B cell (primary cell): Measurements from ENCODE around the gene ATG3. TPM values are rescaled to one million over a fixed set of nuclear protein-coding genes. Genes with fewer than 3 reads are reported as not detected.

Source experiments
- ATAC-seq: fragments of 200-7000 bp; cut with Tn5 transposase; one replicate; pipeline ENCODE4 v1.10.0; 2021; ENCODE audit warnings: low read depth, mild to moderate bottlenecking, moderate number of reproducible peaks, moderate library complexity
- CTCF ChIA-PET: fragments of 350-600 bp; sonication (Branson Sonifier 250); formaldehyde crosslinking; loops from one replicate; lab custom pipeline; 2021; ENCODE audit warnings: antibody characterized with exemption, inconsistent platforms; lab: Charles Lee
- POLR2A ChIA-PET: fragments of 350-600 bp; sonication (Branson Sonifier 250); formaldehyde crosslinking; loops from one replicate; lab custom pipeline; 2021; ENCODE audit warnings: antibody characterized with exemption; lab: Charles Lee
- DNase-seq: peaks from one replicate; pipeline ENCODE4 v3.0.0; 2013
- H2AFZ ChIP-seq: 2 replicates; pipeline ENCODE4 v1.6.1; 2012; ENCODE audit warnings: mild to moderate bottlenecking, low read depth, low read length; ENCODE audit not compliant: insufficient read depth, poor library complexity, severe bottlenecking
- H3K27ac ChIP-seq, 2 donors: 1 replicate in 1 of 2; 2 replicates in 1 of 2; pipeline ENCODE4 v1.5.1; 2012 to 2013; ENCODE audit warnings: low read length in 2 of 2, mild to moderate bottlenecking in 2 of 2, moderate library complexity in 1 of 2
- H3K27me3 ChIP-seq, 4 experiments: fragments of 200-600 bp in 1 of 4; sonication (generic) in 1 of 4; replicated peaks in 1 of 4; 1 replicate in 2 of 4; 2 replicates in 2 of 4; pipeline versions ENCODE4 v1.6.1 to v1.7.0; 2013 to 2016; ENCODE audit warnings: low read length in 3 of 4, mild to moderate bottlenecking in 2 of 4, mixed read lengths in 1 of 4, moderate library complexity in 1 of 4; ENCODE audit not compliant: insufficient read depth in 4 of 4, control insufficient read depth in 3 of 4; ENCODE audit errors: control extremely low read depth in 1 of 4
- H3K36me3 ChIP-seq, 2 experiments: replicated peaks in 1 of 2; 1 replicate in 1 of 2; 2 replicates in 1 of 2; pipeline versions ENCODE4 v1.6.1 to v1.7.1; 2013; ENCODE audit warnings: low read length in 1 of 2; ENCODE audit not compliant: insufficient read depth in 2 of 2, control insufficient read depth in 1 of 2; ENCODE audit errors: control extremely low read depth in 1 of 2, extremely low read depth in 1 of 2
- H3K4me1 ChIP-seq, 2 donors: fragments of 200-600 bp in 1 of 2; sonication (generic) in 1 of 2; 1 replicate in 1 of 2; 2 replicates in 1 of 2; pipeline versions ENCODE4 v1.5.1 to v1.6.1; 2013 to 2017; ENCODE audit warnings: low read length in 2 of 2; ENCODE audit not compliant: control insufficient read depth in 2 of 2, insufficient read depth in 2 of 2
- H3K4me2 ChIP-seq: replicated peaks from 2 replicates; pipeline ENCODE3; 2012; ENCODE audit warnings: mild to moderate bottlenecking, low read depth, low read length; ENCODE audit not compliant: poor library complexity, severe bottlenecking
- H3K4me3 ChIP-seq, 5 experiments: fragments of 200-600 bp in 1 of 5; sonication (generic) in 1 of 5; 1 replicate in 3 of 5; 2 replicates in 2 of 5; pipeline versions ENCODE4 v1.5.1 to v1.7.0; 2011 to 2016; ENCODE audit warnings: low read length in 4 of 5, mild to moderate bottlenecking in 4 of 5, low read depth in 2 of 5, control low read depth in 1 of 5, moderate library complexity in 1 of 5; ENCODE audit not compliant: insufficient read depth in 1 of 5; ENCODE audit errors: control extremely low read depth in 1 of 5, extremely low read depth in 1 of 5
- H3K79me2 ChIP-seq: fragments of 200-600 bp; sonication (generic); one replicate; pipeline ENCODE4 v1.6.0; 2016; ENCODE audit warnings: low read length; ENCODE audit not compliant: control insufficient read depth, insufficient read depth
- H3K9ac ChIP-seq: fragments of 200-600 bp; sonication (generic); 2 replicates; pipeline ENCODE4 v1.6.1; 2017; ENCODE audit warnings: mild to moderate bottlenecking, low read length, moderate library complexity
- H3K9me3 ChIP-seq, 3 donors: one replicate each; pipeline versions ENCODE4 v1.6.1 to v1.7.1; 2013; ENCODE audit warnings: low read length in 2 of 3; ENCODE audit not compliant: control insufficient read depth in 2 of 3, insufficient read depth in 1 of 3; ENCODE audit errors: control extremely low read depth in 1 of 3
- H4K20me1 ChIP-seq: 2 replicates; pipeline ENCODE4 v1.6.0; 2012; ENCODE audit warnings: mild to moderate bottlenecking, low read length; ENCODE audit not compliant: insufficient read depth, control insufficient read depth, poor library complexity, severe bottlenecking
- H3K27ac Mint-ChIP-seq: one replicate; pipeline ENCODE4 v1.8.0; 2021; ENCODE audit warnings: mixed read lengths
- H3K27me3 Mint-ChIP-seq: one replicate; pipeline ENCODE4 v1.8.0; 2021; ENCODE audit warnings: mixed read lengths
- H3K4me1 Mint-ChIP-seq: one replicate; pipeline ENCODE4 v1.8.0; 2021; ENCODE audit warnings: mixed read lengths
- H3K4me3 Mint-ChIP-seq: one replicate; pipeline ENCODE4 v1.8.0; 2021; ENCODE audit warnings: mixed read lengths
- H3K9me3 Mint-ChIP-seq: one replicate; pipeline ENCODE4 v1.8.0; 2022; ENCODE audit warnings: mixed read lengths; ENCODE audit not compliant: insufficient read depth
- CTCF ChIP-seq: fragments of 200-600 bp; IDR thresholded peaks from one replicate; pipeline ENCODE4 v1.8.0; 2022; ENCODE audit warnings: antibody characterized with exemption, mild to moderate bottlenecking
- EZH2 ChIP-seq: IDR thresholded peaks from 2 replicates; pipeline ENCODE4 v1.6.1; 2012; ENCODE audit warnings: borderline replicate concordance, low read depth, mild to moderate bottlenecking, moderate library complexity, low read length; ENCODE audit not compliant: insufficient read depth, poor library complexity, severe bottlenecking
- WGBS: methylation state at CpG from one replicate; pipeline ENCODE4 v1.1.5; 2013; ENCODE audit warnings: missing lambda C conversion rate; ENCODE audit not compliant: insufficient coverage; 5-methylcytosine and 5-hydroxymethylcytosine counted together
- intact Hi-C: fragments of 100-400 bp; cut with micrococcal nuclease; formaldehyde crosslinking; loops from one replicate; pipeline ENCODE4 v1.10.0; 2022
- polyA minus RNA-seq: library from RNA; depleted of rRNA, polyadenylated mRNA; stranded (reverse); fragments of >200 nt; gene quantifications from 2 replicates; pipeline ENCODE4 v1.2.3, GENCODE V29; 2012
- polyA plus RNA-seq: library from polyadenylated mRNA; depleted of rRNA; stranded (reverse); fragments of >200 nt; gene quantifications from 2 replicates; pipeline ENCODE4 v1.2.3, GENCODE V29; 2012
- total RNA-seq, 2 donors: library from RNA; stranded (reverse); fragments of 120-200 nt in 1 of 2; gene quantifications; 1 replicate in 1 of 2; 2 replicates in 1 of 2; pipeline versions ENCODE4 v1.2.3 to v1.2.4, GENCODE V29; 2013 to 2022

Gene ATG3
- total RNA-seq (48.8 and 54.9 TPM in 2 replicates), polyA plus RNA-seq (25.2 and 33.3 TPM in 2 replicates), polyA minus RNA-seq (32.2 and 45.9 TPM in 2 replicates)
- total RNA-seq (2013): 58.1 TPM

- Mint-ChIP-seq H3K9me3 (no peaks in the 10 kb centered on the region), H3K4me3 (peak within 1 kb of the TSS; percentile 99), H3K27me3 (no peaks in the 10 kb centered on the region), H3K4me1 (peaks cover 50% of the 10 kb centered on the region), H3K27ac (peak within 1 kb of the TSS; percentile 100)
- H2AFZ ChIP-seq: peak within 1 kb of the TSS; percentile 89
- ChIA-PET POLR2A (interaction anchor here (0.9 to 2.0 kb wide), 5 partner anchors 16 to 1495 kb away, joined by 3 to 18 read pairs (median 4); partner anchors contain the start of genes ATP6V1A, BTLA, CCDC191 and QTRT2), CTCF (interaction anchor here (0.6 to 2.4 kb wide), 8 partner anchors 12 to 572 kb away, joined by 3 to 11 read pairs (median 3); partner anchors contain the start of genes CD200R1, GTPBP8 and SLC9C1)
- peak; percentile 79 for ATAC-seq
- H3K27ac ChIP-seq: peak within 1 kb of the TSS; percentile 93 to 96
- peak within 1 kb of the TSS; percentile 87 for H3K4me2 ChIP-seq
- intact Hi-C loops: loop anchor here (1.0 to 10.0 kb wide), 8 partner anchors 17 to 1890 kb away; partner anchors contain the start of genes ATP6V1A, BTLA, NAA50 and SIDT1
- peak within 1 kb of the TSS; percentile 91 for H3K9ac ChIP-seq
- peak; percentile 99 for DNase-seq
- H3K9me3 ChIP-seq: no peaks in the 10 kb centered on the region
- peaks cover 13% of the 10 kb centered on the region for H4K20me1 ChIP-seq
- peak within 1 kb of the TSS; percentile 75 to 99 (median 94) for H3K4me3 ChIP-seq
- H3K4me1 ChIP-seq: peaks cover 23 to 34% of the 10 kb centered on the region in 2 donors
- peaks cover 10 to 19% of the 10 kb centered on the region in 2 experiments for H3K36me3 ChIP-seq
- WGBS: under 1% methylated on average over 46 of the region's 58 CpGs
- TF ChIP-seq EZH2: no peak
- peaks cover 76% of the 10 kb centered on the region for H3K79me2 ChIP-seq
- no peaks in the 10 kb centered on the region for H3K27me3 ChIP-seq
These were observed at the start of gene ATG3, which contains the start of gene SLC35A5 for GRCh38 chr3:112561734-112562529. ATG3 (minus strand) TSS chr3:112561962; CDS start chr3:112561528, 434 bp downstream. SLC35A5 (plus strand) TSS chr3:112562045; CDS start chr3:112563404, 1,359 bp downstream.

- CTCF ChIA-PET: no interaction called here
- H3K4me1 Mint-ChIP-seq: no peaks in the 10 kb centered on the region
- Histone ChIP-seq H3K36me3 (no peaks in the 10 kb centered on the region), H3K27ac (no peak overlapping the region), H3K9ac (no peak overlapping the region), H3K4me3 (no peak overlapping the region), H2AFZ (no peak overlapping the region), H3K4me2 (no peak overlapping the region), H3K4me1 (no peaks in the 10 kb centered on the region), H4K20me1 (no peaks in the 10 kb centered on the region), H3K79me2 (no peaks in the 10 kb centered on the region), H3K9me3 (no peaks in the 10 kb centered on the region), H3K27me3 (no peaks in the 10 kb centered on the region)
- intact Hi-C loops: no loop called here
- no peaks in the 10 kb centered on the region for H3K9me3 Mint-ChIP-seq
- POLR2A ChIA-PET: no interaction called here
- H3K4me3 Mint-ChIP-seq: no peak overlapping the region
- no peak for DNase-seq
- peaks cover 4% of the 10 kb centered on the region for H3K27me3 Mint-ChIP-seq
- ATAC-seq: no peak
- TF ChIP-seq EZH2 (no peak), CTCF (no peak)
- H3K27ac Mint-ChIP-seq: no peak overlapping the region
- WGBS: 75% methylated on average over 3 of the region's 3 CpGs
These were observed 48.4 kb upstream of the ATG3 start for GRCh38 chr3:112610121-112610520.
